Mammary epithelial cell (primary cell): ENCODE results near the gene CHMP6.

Experiments
- CTCF ChIP-seq, 2 donors: IDR thresholded peaks in 1 of 2; conservative IDR thresholded peaks in 1 of 2; 2 replicates each; pipeline ENCODE4 v1.5.1; 2011 to 2012; ENCODE audit warnings: inconsistent platforms in 2 of 2, low read length in 2 of 2, mild to moderate bottlenecking in 2 of 2, control low read depth in 1 of 2, low read depth in 1 of 2; ENCODE audit not compliant: insufficient read depth in 1 of 2; ENCODE audit errors: extremely low read depth in 1 of 2
- EZH2 ChIP-seq: IDR thresholded peaks from 2 replicates; pipeline ENCODE4 v1.6.1; 2012; ENCODE audit warnings: low read length, inconsistent platforms, borderline replicate concordance

GRCh38 chr17:80987941-80988461 is 3.6 kb upstream of the CHMP6 start:
- TF ChIP-seq CTCF (conservative IDR thresholded peaks at IDR 0.05 in 1 of 2, IDR thresholded peaks at IDR 0.05 in 1 of 2; ENCODE audit: extremely low read depth in 1 of 2, insufficient read depth in 1 of 2, low read depth in 1 of 2, low read length in 2 of 2) (no peak), EZH2 (no peak)
